ENCODE measurements around the gene IPO11.
A peak's percentile ranks its signal among the peaks of the same experiment; 100 is the strongest.
"Not testable (repeated sequence)": the region's sequence is repeated elsewhere in the genome, so short reads cannot be mapped to it uniquely, and the experiment has no call there.

Gene IPO11

GRCh38 chr5:62600560-62601252, 188.1 kb downstream of the IPO11 start:
- no peak for DNase-seq (ENCODE audit: low read depth)

- no peak for DNase-seq (ENCODE audit: low read depth)
These were observed 191.4 kb downstream of the IPO11 start for GRCh38 chr5:62603934-62604333.

DNA sequence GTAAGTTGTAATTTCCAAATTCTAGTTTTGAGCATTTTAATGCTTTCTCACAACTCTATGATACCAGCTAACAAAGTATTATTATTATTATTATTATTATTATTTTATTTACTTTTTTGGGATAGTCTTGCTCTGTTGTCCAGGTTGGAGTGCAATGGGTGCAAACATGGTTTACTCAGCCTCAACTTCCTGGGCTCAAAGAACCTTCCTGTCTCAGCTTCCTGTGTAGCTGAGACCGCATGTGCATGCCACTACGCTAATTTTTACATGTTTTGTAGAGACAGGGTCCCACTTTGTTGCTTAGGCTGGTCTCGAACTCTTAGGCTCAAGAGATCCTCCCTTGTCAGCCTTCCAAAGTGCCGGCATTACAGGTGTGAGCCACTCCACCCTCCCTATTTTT, 193.1 kb downstream of the IPO11 start:
- DNase-seq (ENCODE audit: low read depth) = no peak

GRCh38 chr5:62606878-62607277, 194.3 kb downstream of the IPO11 start:
- peak; percentile 61 for DNase-seq (ENCODE audit: low read depth)

DNA sequence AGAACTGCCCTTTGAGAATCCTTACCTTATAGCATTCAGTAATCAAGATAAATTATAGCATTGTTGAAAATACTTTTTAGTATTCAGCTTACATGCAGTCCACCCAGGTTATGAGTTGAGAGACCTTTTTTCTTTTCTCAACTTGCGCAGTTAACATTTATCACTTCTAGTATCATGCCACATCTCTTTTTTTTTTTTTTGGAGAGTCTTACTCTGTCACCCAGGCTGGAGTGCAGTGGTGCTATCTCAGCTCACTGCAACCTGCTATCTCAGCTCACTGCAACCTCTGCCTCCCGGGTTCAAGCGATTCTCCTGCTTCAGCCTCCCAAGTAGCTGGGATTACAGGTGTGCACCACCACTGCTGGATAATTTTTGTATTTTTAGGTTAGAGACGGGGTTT, 195.1 kb downstream of the IPO11 start:
- DNase-seq (ENCODE audit: low read depth) = no peak

- no peak for DNase-seq (ENCODE audit: low read depth)
These were observed 196.3 kb downstream of the IPO11 start for GRCh38 chr5:62608529-62609511.

DNA sequence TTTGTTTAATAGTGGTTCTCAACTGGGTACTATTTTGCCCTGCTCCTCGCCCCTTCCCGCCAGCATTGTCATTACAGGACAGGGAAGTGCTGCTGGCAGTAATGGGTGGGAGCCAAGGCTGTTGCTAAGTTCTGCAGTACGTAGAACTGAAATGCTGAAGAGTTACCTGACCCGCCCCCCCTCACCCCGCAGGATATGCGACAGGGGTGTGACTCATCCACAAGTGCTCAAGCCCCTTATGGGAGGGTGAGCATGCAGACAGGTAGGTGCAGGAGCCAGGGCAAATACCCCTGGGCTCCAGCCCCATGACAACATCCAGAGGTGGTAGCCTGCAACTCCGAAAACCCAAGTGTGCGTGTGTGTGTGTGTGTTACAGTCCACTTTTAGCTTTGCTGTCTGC, 201.8 kb downstream of the IPO11 start:
- no peak for DNase-seq (ENCODE audit: low read depth)

GRCh38 chr5:62616615-62617277, 204.2 kb downstream of the IPO11 start:
- DNase-seq (ENCODE audit: low read depth) = no peak

DNA sequence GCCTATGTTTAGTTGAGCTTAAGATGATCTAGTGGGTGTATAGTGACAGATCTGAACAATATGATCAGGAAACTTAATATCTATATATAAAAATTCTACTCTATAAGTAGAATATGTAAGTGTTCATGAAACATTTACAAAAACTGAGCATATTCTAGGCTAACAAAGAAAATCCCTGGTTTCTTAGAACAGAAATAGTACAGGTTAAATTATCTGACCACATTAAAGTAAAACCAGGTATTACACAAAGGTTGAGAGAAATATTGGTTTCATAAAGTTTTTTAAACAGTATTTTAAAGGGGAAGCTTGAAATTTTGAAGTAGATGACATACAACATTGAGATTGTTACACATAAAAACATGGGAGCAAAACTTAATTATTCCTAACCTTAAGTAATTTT, 205.4 kb downstream of the IPO11 start:
- no peak for DNase-seq (ENCODE audit: low read depth)

- no peak for DNase-seq (ENCODE audit: low read depth)
These were observed 208.2 kb downstream of the IPO11 start for GRCh38 chr5:62620761-62621160.

DNA sequence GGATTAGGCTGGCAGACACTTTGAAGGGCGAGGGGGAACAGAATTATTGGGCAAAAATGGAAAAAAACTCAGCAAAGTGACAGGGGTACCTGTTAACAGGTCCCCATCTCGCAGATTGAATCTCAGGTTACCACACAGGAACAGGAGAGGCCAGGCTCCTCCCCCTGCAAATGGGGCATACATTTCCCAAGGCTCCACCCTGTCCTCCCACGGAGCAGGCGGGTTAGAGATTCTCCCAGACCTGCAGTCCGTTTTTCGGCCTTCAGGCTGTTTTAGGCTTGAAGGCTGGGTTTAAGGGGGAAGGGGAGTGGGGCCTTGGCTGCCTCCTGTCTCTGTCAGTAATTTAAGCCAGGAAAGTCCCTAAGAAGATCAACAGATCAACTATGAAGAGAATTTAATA, 208.7 kb downstream of the IPO11 start:
- no peak for DNase-seq (ENCODE audit: low read depth)

- DNase-seq (ENCODE audit: low read depth) = no peak
These were observed 210.7 kb downstream of the IPO11 start for GRCh38 chr5:62623271-62623670.

GRCh38 chr5:62624436-62624835, 211.9 kb downstream of the IPO11 start:
- DNase-seq (ENCODE audit: low read depth) = not testable (repeated sequence)

GRCh38 chr5:62626534-62626933, 214.0 kb downstream of the IPO11 start:
- no peak for DNase-seq (ENCODE audit: low read depth)

- no peak for DNase-seq (ENCODE audit: low read depth)
These were observed 214.6 kb downstream of the IPO11 start for GRCh38 chr5:62627121-62627520.

DNA sequence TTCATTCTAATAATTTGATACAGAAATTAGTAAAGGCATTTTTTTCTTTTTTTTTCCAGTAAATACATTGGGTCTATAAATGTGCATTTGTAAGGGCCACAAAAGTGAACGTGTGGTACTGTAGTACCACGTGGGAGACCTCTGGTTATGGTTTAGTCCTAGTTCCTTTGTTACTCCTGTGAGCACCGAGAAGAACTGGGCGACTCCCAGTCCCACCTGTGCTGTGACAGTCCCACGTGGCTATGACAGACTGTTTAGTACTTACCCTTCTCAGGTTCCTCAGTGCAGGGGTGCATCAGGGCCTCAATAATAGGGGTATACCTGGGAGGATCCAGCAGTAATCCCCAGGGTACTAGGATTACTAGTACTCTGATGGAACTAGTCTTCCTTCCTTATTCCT, 215.3 kb downstream of the IPO11 start:
- no peak for DNase-seq (ENCODE audit: low read depth)

DNA sequence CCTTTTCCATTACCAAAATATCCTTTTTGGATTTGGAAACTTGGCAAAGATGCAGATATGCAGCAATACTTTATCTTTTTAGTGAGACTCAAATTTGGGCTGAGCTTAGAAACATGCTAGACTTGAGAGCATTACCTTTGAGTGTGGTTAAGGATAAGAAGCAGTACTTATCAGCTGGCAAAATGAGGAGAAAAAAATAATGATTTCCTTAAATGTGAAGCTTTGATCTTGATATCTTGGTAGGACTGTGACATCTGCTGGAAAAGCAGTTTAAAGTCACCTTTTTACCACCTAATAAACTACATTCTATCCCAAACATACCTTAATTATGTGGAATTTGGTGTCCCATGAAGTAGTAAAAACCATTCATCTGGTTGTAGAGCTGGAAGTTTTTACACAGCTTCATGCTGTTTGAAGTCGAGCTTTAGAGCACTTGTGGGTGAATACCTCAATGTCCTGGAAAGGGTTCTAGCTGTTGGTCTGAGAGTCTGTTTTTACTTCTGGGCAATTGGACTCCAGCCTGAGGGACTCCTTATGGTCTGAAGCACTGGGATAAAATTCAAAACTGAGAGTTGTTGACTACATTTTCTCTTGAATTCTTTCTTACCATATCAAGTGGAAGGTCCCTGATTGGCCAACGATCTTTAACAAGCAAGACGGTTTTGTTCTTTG, 219.5 kb downstream of the IPO11 start:
- DNase-seq (ENCODE audit: low read depth) = no peak

DNA sequence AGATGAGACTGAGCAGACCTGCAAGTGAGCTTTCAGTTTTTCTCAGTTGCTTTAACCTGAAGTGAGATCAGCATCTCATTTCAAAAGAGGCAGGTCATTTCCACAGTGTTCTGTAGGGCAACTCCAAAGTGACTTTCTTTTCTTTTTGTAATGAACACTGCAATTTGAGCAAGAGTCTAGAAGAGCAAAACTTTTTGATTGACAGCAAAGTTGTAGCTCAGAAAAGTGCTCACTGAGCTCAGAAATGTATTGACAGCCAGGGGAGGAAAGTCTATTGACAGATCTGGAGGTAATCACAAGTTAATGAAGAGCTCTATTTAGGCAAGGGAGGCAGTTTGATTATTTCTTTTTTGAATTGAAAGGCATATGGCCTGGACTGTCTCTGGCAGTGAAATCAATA, 220.7 kb downstream of the IPO11 start:
- no peak for DNase-seq (ENCODE audit: low read depth)

GRCh38 chr5:62640446-62640845, 227.9 kb downstream of the IPO11 start:
- no peak for DNase-seq (ENCODE audit: low read depth)

- DNase-seq (ENCODE audit: low read depth) = no peak
These were observed 229.9 kb downstream of the IPO11 start for GRCh38 chr5:62642468-62642867.

GRCh38 chr5:62643556-62644451, 231.2 kb downstream of the IPO11 start:
- no peak for DNase-seq (ENCODE audit: low read depth)
